Panc1 (cell line): ENCODE data around the gene CC2D1B. TPM values are rescaled to one million over a fixed set of nuclear protein-coding genes. Genes with fewer than 3 reads are reported as not detected.

Experiments used
- ATAC-seq: fragments of 200-7000 bp; cut with Tn5 transposase; 2 replicates; pipeline ENCODE4 v1.9.1; 2020; ENCODE audit warnings: mild to moderate bottlenecking, moderate library complexity
- BruUV-seq: library from RNA; stranded (reverse); fragments of 400-500 nt; replicated peaks from 2 replicates; lab custom pipeline; 2021; lab: Mats Ljungman, UMichigan
- CTCF ChIA-PET: fragments of 300-600 bp; sonication (Branson Sonifier 250); formaldehyde crosslinking; loops from one replicate; lab custom pipeline; 2022; ENCODE audit warnings: antibody characterized with exemption; lab: Charles Lee
- POLR2A ChIA-PET: fragments of 300-600 bp; sonication (Branson Sonifier 250); formaldehyde crosslinking; loops from one replicate; lab custom pipeline; 2022; ENCODE audit warnings: antibody characterized with exemption; lab: Charles Lee
- DNase-seq: peaks from one replicate; pipeline ENCODE4 v3.0.0-alpha.2; 2010; ENCODE audit warnings: low read depth, low spot score
- H3K27ac ChIP-seq: 2 replicates; pipeline ENCODE4 v1.5.1; 2011; ENCODE audit warnings: mild to moderate bottlenecking, low read length, inconsistent platforms
- H3K27me3 ChIP-seq: fragments of 200-500 bp; sonication (Bioruptor generic); 2 replicates; pipeline ENCODE4 v1.6.0; 2014; ENCODE audit warnings: low read length, inconsistent platforms; ENCODE audit not compliant: control insufficient read depth, insufficient read depth
- H3K36me3 ChIP-seq: fragments of 200-500 bp; sonication (Bioruptor generic); 2 replicates; pipeline ENCODE4 v1.5.1; 2014; ENCODE audit warnings: inconsistent platforms, mild to moderate bottlenecking, low read length, moderate library complexity; ENCODE audit not compliant: control insufficient read depth, insufficient read depth
- H3K4me1 ChIP-seq: 2 replicates; pipeline ENCODE4 v1.5.1; 2011; ENCODE audit warnings: inconsistent platforms, mild to moderate bottlenecking, low read length, moderate library complexity; ENCODE audit not compliant: control insufficient read depth, insufficient read depth
- H3K4me3 ChIP-seq, 2 experiments: 2 replicates each; pipeline ENCODE4 v1.5.1; 2011 to 2012; ENCODE audit warnings: low read depth in 2 of 2, low read length in 2 of 2, mild to moderate bottlenecking in 2 of 2, inconsistent platforms in 1 of 2, moderate library complexity in 1 of 2
- H3K9me3 ChIP-seq: fragments of 200-500 bp; sonication (Bioruptor generic); 2 replicates; pipeline ENCODE4 v1.5.1; 2014; ENCODE audit warnings: low read depth, mild to moderate bottlenecking, inconsistent platforms, low read length, moderate library complexity; ENCODE audit not compliant: control insufficient read depth, insufficient read depth
- POLR2AphosphoS5 ChIP-seq: IDR thresholded peaks from 2 replicates; pipeline ENCODE4 v1.6.1; 2012; ENCODE audit warnings: mild to moderate bottlenecking, low read depth, low read length, moderate library complexity
- SIN3A ChIP-seq: IDR thresholded peaks from 2 replicates; pipeline ENCODE4 v1.6.1; 2012; ENCODE audit warnings: low read depth, mild to moderate bottlenecking, low read length, moderate library complexity, borderline replicate concordance; ENCODE audit not compliant: insufficient read depth
- TCF7L2 ChIP-seq: IDR thresholded peaks from 2 replicates; pipeline ENCODE4 v1.6.1; 2011; ENCODE audit warnings: mild to moderate bottlenecking, low read depth, low read length, inconsistent platforms
- in situ Hi-C: cut with HindIII; loops from 2 replicates; pipeline ENCODE4 v1.10.0; 2016; ENCODE audit warnings: low sequenced_read_pairs, low pct_unique_long_range_greater_than_20kb
- intact Hi-C: fragments of 100-400 bp; cut with micrococcal nuclease; formaldehyde crosslinking; loops from one replicate; pipeline ENCODE4 v1.10.0; 2022; ENCODE audit not compliant: unreplicated experiment
- total RNA-seq: library from RNA; stranded (reverse); gene quantifications from one replicate; pipeline ENCODE4 v1.2.1, GENCODE V29; 2021; ENCODE audit not compliant: unreplicated experiment
- TF ChIP-seq, protein P1 (sequence below), 2 experiments: IDR thresholded peaks; 2 replicates each; pipeline ENCODE4 v1.6.1; 2011 to 2012; ENCODE audit warnings: low read depth in 2 of 2, control low read depth in 1 of 2, low read length in 1 of 2, mild to moderate bottlenecking in 1 of 2, moderate library complexity in 1 of 2; ENCODE audit not compliant: insufficient read depth in 1 of 2
- TF ChIP-seq, protein P2 (sequence below): fragments of 450-650 bp; IDR thresholded peaks from 2 replicates; pipeline ENCODE4 v1.5.1; 2017; ENCODE audit warnings: mild to moderate bottlenecking

The CC2D1B gene
- total RNA-seq, 1 experiment from 2014 or later: 52.5 TPM

DNA sequence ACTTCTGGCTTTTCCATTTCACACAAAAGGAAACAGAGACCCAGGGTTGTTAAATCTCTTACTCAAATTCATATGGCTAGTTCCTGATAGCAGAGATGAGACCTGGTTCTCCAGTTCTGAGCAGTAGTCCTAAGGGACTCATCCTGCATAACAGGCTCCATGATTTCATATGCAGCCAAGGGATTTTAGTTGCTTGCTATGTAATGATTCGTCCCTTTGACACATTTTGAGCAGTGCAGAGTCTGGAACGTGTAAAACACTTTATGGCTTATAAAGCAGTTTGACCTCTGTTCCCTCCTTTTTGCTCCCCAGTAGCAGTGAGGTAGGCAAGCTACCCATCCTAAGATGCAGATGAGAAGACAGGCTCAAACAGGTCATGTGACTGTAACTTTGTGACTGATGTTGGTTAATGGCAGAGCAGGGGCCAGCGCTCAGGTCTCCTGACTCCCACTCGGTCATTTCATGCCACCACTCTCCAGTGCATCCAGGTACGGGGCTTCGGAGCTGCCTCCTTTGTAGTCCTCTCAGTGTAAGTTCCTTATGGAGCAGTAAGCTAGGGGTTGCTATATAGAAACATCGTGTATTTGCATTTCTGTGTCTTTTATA, 24.2 kb downstream of the CC2D1B start:
- intact Hi-C loops (no loop called here), in situ Hi-C loops (no loop called here)
- DNase-seq (no peak), ATAC-seq (no peak)
- Histone ChIP-seq H3K4me1 (no peaks in the 10 kb centered on the region), H3K27me3 (no peaks in the 10 kb centered on the region), H3K36me3 (no peaks in the 10 kb centered on the region), H3K4me3 (no peak overlapping the region), H3K9me3 (no peaks in the 10 kb centered on the region), H3K27ac (no peak overlapping the region)
- no peak for TF ChIP-seq TCF7L2
- TF ChIP-seq, protein P1, sequence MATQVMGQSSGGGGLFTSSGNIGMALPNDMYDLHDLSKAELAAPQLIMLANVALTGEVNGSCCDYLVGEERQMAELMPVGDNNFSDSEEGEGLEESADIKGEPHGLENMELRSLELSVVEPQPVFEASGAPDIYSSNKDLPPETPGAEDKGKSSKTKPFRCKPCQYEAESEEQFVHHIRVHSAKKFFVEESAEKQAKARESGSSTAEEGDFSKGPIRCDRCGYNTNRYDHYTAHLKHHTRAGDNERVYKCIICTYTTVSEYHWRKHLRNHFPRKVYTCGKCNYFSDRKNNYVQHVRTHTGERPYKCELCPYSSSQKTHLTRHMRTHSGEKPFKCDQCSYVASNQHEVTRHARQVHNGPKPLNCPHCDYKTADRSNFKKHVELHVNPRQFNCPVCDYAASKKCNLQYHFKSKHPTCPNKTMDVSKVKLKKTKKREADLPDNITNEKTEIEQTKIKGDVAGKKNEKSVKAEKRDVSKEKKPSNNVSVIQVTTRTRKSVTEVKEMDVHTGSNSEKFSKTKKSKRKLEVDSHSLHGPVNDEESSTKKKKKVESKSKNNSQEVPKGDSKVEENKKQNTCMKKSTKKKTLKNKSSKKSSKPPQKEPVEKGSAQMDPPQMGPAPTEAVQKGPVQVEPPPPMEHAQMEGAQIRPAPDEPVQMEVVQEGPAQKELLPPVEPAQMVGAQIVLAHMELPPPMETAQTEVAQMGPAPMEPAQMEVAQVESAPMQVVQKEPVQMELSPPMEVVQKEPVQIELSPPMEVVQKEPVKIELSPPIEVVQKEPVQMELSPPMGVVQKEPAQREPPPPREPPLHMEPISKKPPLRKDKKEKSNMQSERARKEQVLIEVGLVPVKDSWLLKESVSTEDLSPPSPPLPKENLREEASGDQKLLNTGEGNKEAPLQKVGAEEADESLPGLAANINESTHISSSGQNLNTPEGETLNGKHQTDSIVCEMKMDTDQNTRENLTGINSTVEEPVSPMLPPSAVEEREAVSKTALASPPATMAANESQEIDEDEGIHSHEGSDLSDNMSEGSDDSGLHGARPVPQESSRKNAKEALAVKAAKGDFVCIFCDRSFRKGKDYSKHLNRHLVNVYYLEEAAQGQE (IDR thresholded peaks at IDR 0.05; ENCODE audit: insufficient read depth in 1 of 2, low read depth in 2 of 2, low read length in 1 of 2): no peak
- no peak for TF ChIP-seq SIN3A
- no peak for TF ChIP-seq POLR2AphosphoS5
- TF ChIP-seq, protein P2, sequence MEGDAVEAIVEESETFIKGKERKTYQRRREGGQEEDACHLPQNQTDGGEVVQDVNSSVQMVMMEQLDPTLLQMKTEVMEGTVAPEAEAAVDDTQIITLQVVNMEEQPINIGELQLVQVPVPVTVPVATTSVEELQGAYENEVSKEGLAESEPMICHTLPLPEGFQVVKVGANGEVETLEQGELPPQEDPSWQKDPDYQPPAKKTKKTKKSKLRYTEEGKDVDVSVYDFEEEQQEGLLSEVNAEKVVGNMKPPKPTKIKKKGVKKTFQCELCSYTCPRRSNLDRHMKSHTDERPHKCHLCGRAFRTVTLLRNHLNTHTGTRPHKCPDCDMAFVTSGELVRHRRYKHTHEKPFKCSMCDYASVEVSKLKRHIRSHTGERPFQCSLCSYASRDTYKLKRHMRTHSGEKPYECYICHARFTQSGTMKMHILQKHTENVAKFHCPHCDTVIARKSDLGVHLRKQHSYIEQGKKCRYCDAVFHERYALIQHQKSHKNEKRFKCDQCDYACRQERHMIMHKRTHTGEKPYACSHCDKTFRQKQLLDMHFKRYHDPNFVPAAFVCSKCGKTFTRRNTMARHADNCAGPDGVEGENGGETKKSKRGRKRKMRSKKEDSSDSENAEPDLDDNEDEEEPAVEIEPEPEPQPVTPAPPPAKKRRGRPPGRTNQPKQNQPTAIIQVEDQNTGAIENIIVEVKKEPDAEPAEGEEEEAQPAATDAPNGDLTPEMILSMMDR: no peak
- POLR2A ChIA-PET: no interaction called here
- no TSS peak for BruUV-seq
- CTCF ChIA-PET: no interaction called here

DNA sequence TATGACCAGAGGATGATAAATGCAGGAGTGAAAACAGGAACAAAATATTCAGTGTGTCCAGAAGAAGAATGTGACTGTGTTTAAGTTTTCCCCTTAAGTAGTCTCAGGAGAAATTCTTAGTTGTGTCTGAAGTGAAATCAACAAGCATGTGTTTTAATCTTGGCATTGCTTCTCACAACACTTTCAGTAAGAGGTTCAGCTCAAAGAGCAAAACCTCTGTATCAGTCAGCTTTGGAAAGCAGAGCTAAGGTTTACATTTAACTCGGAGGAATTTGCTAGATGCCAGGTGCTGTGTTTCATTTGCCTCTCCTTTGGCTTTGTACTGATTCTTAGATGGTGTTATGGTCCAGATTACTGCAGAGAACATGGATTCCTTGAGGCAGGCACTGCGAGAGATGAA, 28.6 kb downstream of the CC2D1B start:
- H3K4me3 ChIP-seq: no peak overlapping the region
- no TSS peak for BruUV-seq
- ChIA-PET CTCF (no interaction called here), POLR2A (no interaction called here)
- no peaks in the 10 kb centered on the region for H3K4me1 ChIP-seq
- ATAC-seq (no peak), DNase-seq (no peak)
- no peaks in the 10 kb centered on the region for H3K36me3 ChIP-seq
- H3K27ac ChIP-seq: no peak overlapping the region
- in situ Hi-C loops: no loop called here
- H3K27me3 ChIP-seq: no peaks in the 10 kb centered on the region
- no peaks in the 10 kb centered on the region for H3K9me3 ChIP-seq
- intact Hi-C loops: no loop called here
- no peak for TF ChIP-seq SIN3A
- TF ChIP-seq, protein P1 (IDR thresholded peaks at IDR 0.05; ENCODE audit: insufficient read depth in 1 of 2, low read depth in 2 of 2, low read length in 1 of 2): no peak
- TF ChIP-seq, protein P2: no peak
- no peak for TF ChIP-seq TCF7L2
- TF ChIP-seq POLR2AphosphoS5: no peak
